H9 (cell line): ENCODE measurements around the gene TMEM236. TPM values are rescaled to one million over a fixed set of nuclear protein-coding genes. Genes with fewer than 3 reads are reported as not detected.

ENCODE experiments used
- DNase-seq: peaks from one replicate; pipeline ENCODE4 v3.0.0-alpha.2; 2017
- H2AFZ ChIP-seq: one replicate; pipeline ENCODE4 v1.6.1; 2013; ENCODE audit warnings: mild to moderate bottlenecking, low read length, control low read depth, moderate library complexity
- H2AK5ac ChIP-seq: 2 replicates; pipeline ENCODE4 v1.6.1; 2013; ENCODE audit warnings: low read length, control low read depth, mixed read lengths; ENCODE audit not compliant: insufficient read length
- H2BK120ac ChIP-seq: one replicate; pipeline ENCODE4 v1.6.1; 2013; ENCODE audit warnings: low read depth, mild to moderate bottlenecking, low read length, control low read depth, inconsistent platforms; ENCODE audit not compliant: poor library complexity, severe bottlenecking
- H2BK12ac ChIP-seq: 2 replicates; pipeline ENCODE4 v1.6.1; 2013; ENCODE audit warnings: low read length, control low read depth, mixed read lengths, low read depth; ENCODE audit not compliant: insufficient read length
- H2BK15ac ChIP-seq: 2 replicates; pipeline ENCODE4 v1.6.1; 2013; ENCODE audit warnings: low read depth, low read length, control low read depth
- H2BK20ac ChIP-seq: one replicate; pipeline ENCODE4 v1.6.1; 2013; ENCODE audit warnings: low read depth, mild to moderate bottlenecking, low read length, control low read depth, inconsistent platforms; ENCODE audit not compliant: poor library complexity, severe bottlenecking
- H2BK5ac ChIP-seq: 2 replicates; pipeline ENCODE4 v1.6.1; 2013; ENCODE audit warnings: low read length, control low read depth, mixed read lengths; ENCODE audit not compliant: insufficient read length
- H3K14ac ChIP-seq: 2 replicates; pipeline ENCODE4 v1.6.1; 2013; ENCODE audit warnings: low read length, control low read depth; ENCODE audit not compliant: insufficient read depth
- H3K18ac ChIP-seq: 2 replicates; pipeline ENCODE4 v1.6.1; 2013; ENCODE audit warnings: low read depth, mild to moderate bottlenecking, mixed read lengths, low read length, control low read depth; ENCODE audit not compliant: insufficient read length
- H3K23ac ChIP-seq: 2 replicates; pipeline ENCODE4 v1.6.1; 2013; ENCODE audit warnings: low read length, control low read depth, mixed read lengths, low read depth; ENCODE audit not compliant: insufficient read length
- H3K23me2 ChIP-seq: 2 replicates; pipeline ENCODE4 v1.6.1; 2013; ENCODE audit warnings: low read depth, mild to moderate bottlenecking, mixed read lengths, low read length, control low read depth; ENCODE audit not compliant: insufficient read length, poor library complexity, severe bottlenecking
- H3K27ac ChIP-seq: 2 replicates; pipeline ENCODE4 v1.5.1; 2013; ENCODE audit warnings: low read length, control low read depth, mixed read lengths, low read depth; ENCODE audit not compliant: insufficient read length
- H3K27me3 ChIP-seq: 2 replicates; pipeline ENCODE4 v1.6.1; 2013; ENCODE audit warnings: low read length, control low read depth, inconsistent platforms; ENCODE audit not compliant: insufficient read depth
- H3K4ac ChIP-seq: 2 replicates; pipeline ENCODE4 v1.6.1; 2013; ENCODE audit warnings: low read depth, mild to moderate bottlenecking, control low read depth, inconsistent platforms, low read length, moderate library complexity
- H3K4me1 ChIP-seq: 2 replicates; pipeline ENCODE4 v1.6.1; 2013; ENCODE audit warnings: low read length, control low read depth, inconsistent platforms; ENCODE audit not compliant: insufficient read depth
- H3K4me2 ChIP-seq: 2 replicates; pipeline ENCODE4 v1.6.1; 2013; ENCODE audit warnings: low read length, control low read depth, mixed read lengths; ENCODE audit not compliant: insufficient read length, insufficient read depth
- H3K56ac ChIP-seq: 2 replicates; pipeline ENCODE4 v1.6.1; 2013; ENCODE audit warnings: low read depth, mild to moderate bottlenecking, mixed read lengths, low read length, control low read depth; ENCODE audit not compliant: insufficient read length
- H3K79me1 ChIP-seq: 2 replicates; pipeline ENCODE4 v1.6.1; 2013; ENCODE audit warnings: low read depth, mild to moderate bottlenecking, moderate library complexity, low read length, control low read depth, inconsistent platforms; ENCODE audit not compliant: insufficient read depth, poor library complexity, severe bottlenecking
- H3K79me2 ChIP-seq: 2 replicates; pipeline ENCODE4 v1.6.1; 2013; ENCODE audit warnings: low read length, control low read depth, inconsistent platforms; ENCODE audit not compliant: insufficient read depth
- H3K9ac ChIP-seq: 2 replicates; pipeline ENCODE4 v1.6.1; 2013; ENCODE audit warnings: low read length, control low read depth, mixed read lengths; ENCODE audit not compliant: insufficient read length; ENCODE audit errors: extremely low read depth
- H3K9me3 ChIP-seq: one replicate; pipeline ENCODE4 v1.6.1; 2013; ENCODE audit warnings: low read depth, low read length, inconsistent platforms; ENCODE audit not compliant: control insufficient read depth
- H3T11ph ChIP-seq: one replicate; pipeline ENCODE4 v1.6.1; 2013; ENCODE audit warnings: mild to moderate bottlenecking, low read length, control low read depth, inconsistent platforms
- H4K20me1 ChIP-seq: one replicate; pipeline ENCODE4 v1.6.1; 2013; ENCODE audit not compliant: control insufficient read depth, insufficient read length, insufficient read depth
- H4K5ac ChIP-seq: 2 replicates; pipeline ENCODE4 v1.6.1; 2013; ENCODE audit warnings: low read depth, mild to moderate bottlenecking, mixed read lengths, low read length, control low read depth; ENCODE audit not compliant: insufficient read length
- H4K8ac ChIP-seq: replicated peaks from 2 replicates; pipeline ENCODE4 v1.6.1; 2013; ENCODE audit warnings: low read length, control low read depth, mixed read lengths, low read depth; ENCODE audit not compliant: insufficient read length
- H4K91ac ChIP-seq: 2 replicates; pipeline ENCODE4 v1.6.1; 2013; ENCODE audit warnings: low read depth, mild to moderate bottlenecking, moderate library complexity, mixed read lengths, low read length, control low read depth; ENCODE audit not compliant: insufficient read length
- H3K27ac Mint-ChIP-seq, 3 experiments: 2 replicates in 2 of 3; 3 replicates in 1 of 3; pipeline ENCODE4 v1.8.0; 2020 to 2021; ENCODE audit warnings: mixed read lengths in 3 of 3, mild to moderate bottlenecking in 1 of 3, moderate library complexity in 1 of 3
- H3K27me3 Mint-ChIP-seq: 2 replicates; pipeline ENCODE4 v1.8.0; 2021; ENCODE audit warnings: low read depth, mild to moderate bottlenecking, moderate library complexity, mixed read lengths
- H3K36me3 Mint-ChIP-seq, 3 experiments: 2 replicates in 2 of 3; 3 replicates in 1 of 3; pipeline ENCODE4 v1.8.0; 2020 to 2021; ENCODE audit warnings: low read depth in 3 of 3, mixed read lengths in 3 of 3; ENCODE audit not compliant: insufficient read depth in 1 of 3
- H3K4me1 Mint-ChIP-seq, 2 experiments: 2 replicates each; pipeline ENCODE4 v1.8.0; 2020; ENCODE audit warnings: mixed read lengths in 2 of 2
- H3K4me3 Mint-ChIP-seq, 2 experiments: 2 replicates in 1 of 2; 3 replicates in 1 of 2; pipeline ENCODE4 v1.8.0; 2020 to 2021; ENCODE audit warnings: mild to moderate bottlenecking in 2 of 2, mixed read lengths in 2 of 2, moderate library complexity in 1 of 2
- H3K9me3 Mint-ChIP-seq, 2 experiments: 2 replicates in 1 of 2; 3 replicates in 1 of 2; pipeline ENCODE4 v1.8.0; 2020; ENCODE audit warnings: mild to moderate bottlenecking in 2 of 2, mixed read lengths in 2 of 2, moderate library complexity in 1 of 2
- WGBS: extraction: QIAGEN DNeasy Blood & Tissue Kit; methylation state at CpG from one replicate; pipeline ENCODE4 v1.1.7; 2013; ENCODE audit warnings: missing lambda C conversion rate, low lambda C conversion rate, mixed read lengths; ENCODE audit not compliant: insufficient read length; ENCODE audit errors: extremely low coverage; 5-methylcytosine and 5-hydroxymethylcytosine counted together
- total RNA-seq: library from RNA; stranded (reverse); gene quantifications from 2 replicates; pipeline ENCODE4 v1.2.1, GENCODE V29; 2021
- TF ChIP-seq, protein P1 (sequence below): fragments of 200-600 bp; sonication (generic); conservative IDR thresholded peaks from 3 replicates; pipeline ENCODE4 v1.8.0; 2021; ENCODE audit warnings: antibody characterized with exemption, mild to moderate bottlenecking

The TMEM236 gene
- total RNA-seq, 1 experiment from 2014 or later, result not detected

- H3K27ac Mint-ChIP-seq, result no peak overlapping the region
- no CpG with 5 or more reads among the region's 5 CpGs for WGBS
Measured at GRCh38 chr10:17709492-17709891, 42.5 kb upstream of the TMEM236 start.

More at GRCh38 chr10:17709492-17709891, 42.5 kb upstream of the TMEM236 start:
- Histone ChIP-seq H2BK20ac (no peak overlapping the region), H3K18ac (no peak overlapping the region), H3K79me2 (no peaks in the 10 kb centered on the region), H2BK12ac (no peak overlapping the region), H2AFZ (no peak overlapping the region), H3K27ac (no peak overlapping the region), H3K4me1 (no peaks in the 10 kb centered on the region), H4K8ac (no peak overlapping the region), H3K79me1 (no peaks in the 10 kb centered on the region), H3K9ac (no peak overlapping the region), H4K20me1 (no peaks in the 10 kb centered on the region), H4K5ac (no peak overlapping the region), H3K56ac (no peak overlapping the region), H2BK15ac (no peak overlapping the region), H4K91ac (no peak overlapping the region), H3K14ac (no peak overlapping the region), H3K4ac (no peak overlapping the region), H3K4me2 (no peak overlapping the region), H3K23me2 (no peaks in the 10 kb centered on the region), H2BK120ac (no peak overlapping the region), H3K27me3 (no peaks in the 10 kb centered on the region), H2BK5ac (no peak overlapping the region), H3K9me3 (no peaks in the 10 kb centered on the region), H3T11ph (no peak overlapping the region), H2AK5ac (no peak overlapping the region), H3K23ac (no peak overlapping the region)
- Mint-ChIP-seq H3K36me3 (peaks cover 17 to 63% (median 51%) of the 10 kb centered on the region in 3 experiments; a peak in 6 of 7 replicates), H3K4me3 (no peak overlapping the region), H3K27me3 (no peaks in the 10 kb centered on the region), H3K4me1 (peaks cover 6 to 7% of the 10 kb centered on the region in 2 experiments; a peak in 3 of 4 replicates), H3K9me3 (no peaks in the 10 kb centered on the region)
- DNase-seq, result no peak
- TF ChIP-seq, protein P1, sequence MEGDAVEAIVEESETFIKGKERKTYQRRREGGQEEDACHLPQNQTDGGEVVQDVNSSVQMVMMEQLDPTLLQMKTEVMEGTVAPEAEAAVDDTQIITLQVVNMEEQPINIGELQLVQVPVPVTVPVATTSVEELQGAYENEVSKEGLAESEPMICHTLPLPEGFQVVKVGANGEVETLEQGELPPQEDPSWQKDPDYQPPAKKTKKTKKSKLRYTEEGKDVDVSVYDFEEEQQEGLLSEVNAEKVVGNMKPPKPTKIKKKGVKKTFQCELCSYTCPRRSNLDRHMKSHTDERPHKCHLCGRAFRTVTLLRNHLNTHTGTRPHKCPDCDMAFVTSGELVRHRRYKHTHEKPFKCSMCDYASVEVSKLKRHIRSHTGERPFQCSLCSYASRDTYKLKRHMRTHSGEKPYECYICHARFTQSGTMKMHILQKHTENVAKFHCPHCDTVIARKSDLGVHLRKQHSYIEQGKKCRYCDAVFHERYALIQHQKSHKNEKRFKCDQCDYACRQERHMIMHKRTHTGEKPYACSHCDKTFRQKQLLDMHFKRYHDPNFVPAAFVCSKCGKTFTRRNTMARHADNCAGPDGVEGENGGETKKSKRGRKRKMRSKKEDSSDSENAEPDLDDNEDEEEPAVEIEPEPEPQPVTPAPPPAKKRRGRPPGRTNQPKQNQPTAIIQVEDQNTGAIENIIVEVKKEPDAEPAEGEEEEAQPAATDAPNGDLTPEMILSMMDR, result no peak
